ENCODE data around the gene F5. TPM values are rescaled to one million over a fixed set of nuclear protein-coding genes. Genes with fewer than 3 reads are reported as not detected.

F5 gene
- total and polyA plus RNA-seq, 2 of the 13 experiments (the other 11 are each of a cell fraction or from before 2014, with no cell fraction given): 38.3 to 64.0 TPM

GRCh38 chr1:169590932-169591331, 4.7 kb upstream of the F5 start:
- ChIA-PET CTCF (ENCODE audit: low intra/inter-chr PET ratio, low total read pairs) (no interaction called here), POLR2A (no interaction called here)
- H3K9ac ChIP-seq (ENCODE audit: insufficient read depth, low read depth, low read length): no peak overlapping the region
- 55% methylated on average over 5 of the region's 5 CpGs for WGBS (ENCODE audit: low lambda C conversion rate)
- intact Hi-C loops (cut with micrococcal nuclease; ENCODE audit: unreplicated experiment) (no loop called here), in situ Hi-C loops (cut with HindIII; ENCODE audit: extremely low pct_ligation_motif_present, low pct_unique_long_range_greater_than_20kb) (no loop called here)
- DNase-seq (ENCODE audit: low spot score) (no peak), ATAC-seq (no peak), FAIRE-seq (no peak)
- no TSS peak for BruUV-seq (replicated peaks)
- H4K20me1 ChIP-seq (ENCODE audit: insufficient read depth, low read length): no peaks in the 10 kb centered on the region
- H3K9me3 ChIP-seq (ENCODE audit: low read length): no peaks in the 10 kb centered on the region
- no peak overlapping the region for H3K27ac ChIP-seq (ENCODE audit: extremely low read length, insufficient read depth, low read length)
- H3K36me3 ChIP-seq (replicated peaks in 1 of 2; ENCODE audit: control insufficient read depth in 1 of 2, insufficient read depth in 2 of 2, low read length in 2 of 2): no peaks in the 10 kb centered on the region
- H3K27me3 ChIP-seq (ENCODE audit: control insufficient read depth in 1 of 2, insufficient read depth in 2 of 2, low read length in 2 of 2): peaks cover 0 to 4% of the 10 kb centered on the region in 2 experiments; a peak in 1 of 5 replicates
- no peak overlapping the region for H3K4me2 ChIP-seq (ENCODE audit: low read depth, low read length)
- H3K79me2 ChIP-seq (ENCODE audit: insufficient read depth, low read length): peaks cover 4% of the 10 kb centered on the region
- H3K4me3 ChIP-seq (replicated peaks in 1 of 3; ENCODE audit: insufficient read depth in 1 of 3, low read depth in 2 of 3, low read length in 3 of 3): no peak overlapping the region
- no peak overlapping the region for H2AFZ ChIP-seq (ENCODE audit: low read length)
- peaks cover 27% of the 10 kb centered on the region for H3K4me1 ChIP-seq (ENCODE audit: insufficient read depth, low read length)
- TF ChIP-seq ETV5 (CRISPR knock-in tag; IDR thresholded peaks at IDR 0.05; ENCODE audit: borderline replicate concordance) (no peak), ZFX (CRISPR knock-in tag; IDR thresholded peaks at IDR 0.05; ENCODE audit: low read depth) (no peak), SIN3A (IDR thresholded peaks at IDR 0.05; ENCODE audit: borderline replicate concordance, low read depth, low read length) (no peak), ATF7 (IDR thresholded peaks at IDR 0.05) (no peak), ATF7 (CRISPR knock-in tag; IDR thresholded peaks at IDR 0.05) (no peak), MAFG (CRISPR knock-in tag; IDR thresholded peaks at IDR 0.05) (no peak), CAMTA2 (CRISPR knock-in tag; IDR thresholded peaks at IDR 0.05; ENCODE audit: borderline replicate concordance) (no peak), MLXIP (CRISPR knock-in tag; IDR thresholded peaks at IDR 0.05; ENCODE audit: borderline replicate concordance) (no peak), ZGPAT (CRISPR knock-in tag; IDR thresholded peaks at IDR 0.05) (no peak), ELF3 (CRISPR knock-in tag; IDR thresholded peaks at IDR 0.05) (no peak), RAD21 (CRISPR knock-in tag; IDR thresholded peaks at IDR 0.05) (no peak), NFRKB (IDR thresholded peaks at IDR 0.05) (no peak), LCORL (IDR thresholded peaks at IDR 0.05) (no peak), LCORL (CRISPR knock-in tag; IDR thresholded peaks at IDR 0.05) (no peak)

Measured in HepG2 (cell line).